Vagina (tissue), 2 donors: ENCODE measurements around the gene EML6.

ENCODE experiments used
- CTCF ChIP-seq, 3 experiments: fragments of 450-650 bp in 2 of 3; fragments of 200-600 bp in 1 of 3; sonication (generic) in 1 of 3; IDR thresholded peaks; one replicate each; pipeline ENCODE4 v1.5.1; 2017 to 2019; ENCODE audit warnings: antibody characterized with exemption in 3 of 3, mild to moderate bottlenecking in 2 of 3, moderate library complexity in 2 of 3
- POLR2A ChIP-seq, 2 donors: fragments of 450-650 bp; IDR thresholded peaks; one replicate each; pipeline ENCODE4 v1.6.1; 2017; ENCODE audit warnings: antibody characterized with exemption in 2 of 2, mild to moderate bottlenecking in 2 of 2, moderate library complexity in 2 of 2
- POLR2AphosphoS5 ChIP-seq, 2 donors: sonication (generic); formaldehyde crosslinking; IDR thresholded peaks; one replicate each; pipeline ENCODE4 v1.9.0; 2017; ENCODE audit warnings: antibody characterized with exemption in 2 of 2, mild to moderate bottlenecking in 2 of 2, low read depth in 1 of 2; ENCODE audit not compliant: insufficient read depth in 1 of 2

GRCh38 chr2:54740333-54740732 is 16.9 kb downstream of the EML6 start:
- TF ChIP-seq CTCF (IDR thresholded peaks at IDR 0.05) (no peak), POLR2A (IDR thresholded peaks at IDR 0.05) (no peak), POLR2AphosphoS5 (IDR thresholded peaks at IDR 0.05; ENCODE audit: insufficient read depth in 1 of 2, low read depth in 1 of 2) (no peak)
